Measurements from ENCODE around the gene PDGFRB. TPM values are rescaled to one million over a fixed set of nuclear protein-coding genes. Genes with fewer than 3 reads are reported as not detected.

Gene PDGFRB
- total RNA-seq, 4 donors from 2014 or later = 126 to 366 (median 149) TPM

- DNase-seq (ENCODE audit: low spot score) (no peak), ATAC-seq (ENCODE audit: low FRiP score) (no peak)
- TF ChIP-seq CTCF (IDR thresholded peaks at IDR 0.05) = no peak
Measured at GRCh38 chr5:150126199-150126920, 29.3 kb downstream of the PDGFRB start.

GRCh38 chr5:150125334-150125733, 30.3 kb downstream of the PDGFRB start:
- TF ChIP-seq CTCF (IDR thresholded peaks at IDR 0.05) = no peak
- DNase-seq (ENCODE audit: low spot score) (no peak), ATAC-seq (ENCODE audit: low FRiP score) (no peak)

GRCh38 chr5:150124596-150124995, 31.0 kb downstream of the PDGFRB start:
- DNase-seq (ENCODE audit: low spot score) (no peak), ATAC-seq (ENCODE audit: low FRiP score) (no peak)
- no peak for TF ChIP-seq CTCF (IDR thresholded peaks at IDR 0.05)

- ATAC-seq (ENCODE audit: low FRiP score) = no peak
- DNase-seq (ENCODE audit: low spot score) = no peak
- TF ChIP-seq CTCF (IDR thresholded peaks at IDR 0.05) = no peak
Measured at GRCh38 chr5:150124111-150124557, 31.5 kb downstream of the PDGFRB start.

GRCh38 chr5:150123542-150123941, 32.1 kb downstream of the PDGFRB start:
- no peak for DNase-seq (ENCODE audit: low spot score)
- ATAC-seq (ENCODE audit: low FRiP score) = no peak

GRCh38 chr5:150122536-150123481, 32.8 kb downstream of the PDGFRB start:
- no peak for TF ChIP-seq CTCF (IDR thresholded peaks at IDR 0.05)
- ATAC-seq (ENCODE audit: low FRiP score) (no peak), DNase-seq (ENCODE audit: low spot score) (no peak)

More at GRCh38 chr5:150123542-150123941, 32.1 kb downstream of the PDGFRB start:
- TF ChIP-seq CTCF (IDR thresholded peaks at IDR 0.05) = no peak
